Skeletal muscle tissue (tissue), 4 donors: ENCODE data around the gene ITGA7. TPM values are rescaled to one million over a fixed set of nuclear protein-coding genes. Genes with fewer than 3 reads are reported as not detected.

Source experiments
- H3K27ac ChIP-seq: one replicate; pipeline ENCODE4 v1.7.0; 2013; ENCODE audit warnings: mild to moderate bottlenecking, low read depth, low read length, inconsistent platforms
- H3K27me3 ChIP-seq, 3 donors: one replicate each; pipeline ENCODE4 v1.7.0; 2013; ENCODE audit warnings: low read length in 3 of 3; ENCODE audit not compliant: control insufficient read depth in 3 of 3, insufficient read depth in 3 of 3
- H3K36me3 ChIP-seq, 3 donors: one replicate each; pipeline ENCODE4 v1.7.0; 2013; ENCODE audit warnings: low read length in 3 of 3; ENCODE audit not compliant: control insufficient read depth in 3 of 3, insufficient read depth in 3 of 3
- H3K4me1 ChIP-seq, 3 donors: one replicate each; pipeline ENCODE4 v1.7.0; 2013; ENCODE audit warnings: low read length in 3 of 3, mild to moderate bottlenecking in 3 of 3; ENCODE audit not compliant: control insufficient read depth in 3 of 3, insufficient read depth in 3 of 3
- H3K4me3 ChIP-seq, 3 donors: one replicate each; pipeline ENCODE4 v1.7.0; 2013; ENCODE audit warnings: low read length in 3 of 3
- H3K9ac ChIP-seq, 3 donors: one replicate each; pipeline ENCODE4 v1.7.0; 2013; ENCODE audit warnings: low read length in 3 of 3, mild to moderate bottlenecking in 3 of 3, moderate library complexity in 2 of 3, low read depth in 1 of 3
- H3K9me3 ChIP-seq, 3 donors: one replicate each; pipeline ENCODE4 v1.7.0; 2013; ENCODE audit warnings: low read length in 3 of 3; ENCODE audit not compliant: control insufficient read depth in 3 of 3
- total RNA-seq: library from RNA; depleted of rRNA; stranded (reverse); fragments of >200 nt; gene quantifications from one replicate; pipeline ENCODE4 v1.2.3, GENCODE V29; 2014
- donor health status: Osteomylitis.

ITGA7 gene
- total RNA-seq, 1 donor from 2014 or later: 123 TPM

GRCh38 chr12:55742719-55743405 lies 35.2 kb upstream of the ITGA7 start, which contains the start of gene GDF11:
GDF11 (plus strand) TSS chr12:55743122; CDS start chr12:55743317, 195 bp downstream.
- Histone ChIP-seq H3K9ac (peak within 1 kb of the TSS; percentile 20 to 72 (median 38)), H3K4me1 (peaks cover 25 to 34% (median 30%) of the 10 kb centered on the region in 3 donors), H3K9me3 (no peaks in the 10 kb centered on the region), H3K36me3 (no peaks in the 10 kb centered on the region), H3K27ac (no peak within 1 kb of the TSS), H3K27me3 (peaks cover 0 to 4% (median 0%) of the 10 kb centered on the region in 3 donors), H3K4me3 (peak within 1 kb of the TSS; percentile 66 to 80 (median 76))

GRCh38 chr12:55741931-55742680 lies 34.4 kb upstream of the ITGA7 start:
- peaks cover 32 to 41% (median 36%) of the 10 kb centered on the region in 3 donors for H3K4me1 ChIP-seq
- peak overlapping the region in 1 of 3 donors; percentile 33 for H3K9ac ChIP-seq
- peak overlapping the region in 2 of 3 donors; percentile 40 to 61 for H3K4me3 ChIP-seq
- H3K36me3 ChIP-seq: no peaks in the 10 kb centered on the region
- no peak overlapping the region for H3K27ac ChIP-seq
- peaks cover 0 to 4% (median 0%) of the 10 kb centered on the region in 3 donors for H3K27me3 ChIP-seq
- no peaks in the 10 kb centered on the region for H3K9me3 ChIP-seq

GRCh38 chr12:55739025-55739378 lies 31.3 kb upstream of the ITGA7 start:
- H3K9me3 ChIP-seq: no peaks in the 10 kb centered on the region
- no peak overlapping the region for H3K4me3 ChIP-seq
- no peak overlapping the region for H3K9ac ChIP-seq
- H3K27me3 ChIP-seq: peaks cover 0 to 4% (median 0%) of the 10 kb centered on the region in 3 donors
- no peak overlapping the region for H3K27ac ChIP-seq
- H3K4me1 ChIP-seq: peaks cover 23 to 27% (median 27%) of the 10 kb centered on the region in 3 donors
- H3K36me3 ChIP-seq: no peaks in the 10 kb centered on the region

- Histone ChIP-seq H3K27ac (peak overlapping the region; percentile 28), H3K9me3 (no peaks in the 10 kb centered on the region), H3K36me3 (no peaks in the 10 kb centered on the region), H3K27me3 (peaks cover 0 to 4% (median 0%) of the 10 kb centered on the region in 3 donors), H3K9ac (peak overlapping the region; percentile 58 to 87 (median 65)), H3K4me3 (peak overlapping the region; percentile 61 to 88 (median 74)), H3K4me1 (peaks cover 17 to 22% (median 20%) of the 10 kb centered on the region in 3 donors)
Observed at GRCh38 chr12:55738123-55739024, 30.7 kb upstream of the ITGA7 start.

GRCh38 chr12:55737581-55738122 lies 29.9 kb upstream of the ITGA7 start:
- peak overlapping the region in 1 of 3 donors; percentile 33 for H3K9ac ChIP-seq
- peaks cover 0 to 2% (median 0%) of the 10 kb centered on the region in 3 donors for H3K27me3 ChIP-seq
- no peaks in the 10 kb centered on the region for H3K36me3 ChIP-seq
- H3K4me3 ChIP-seq: peak overlapping the region; percentile 61 to 88 (median 74)
- H3K9me3 ChIP-seq: no peaks in the 10 kb centered on the region
- H3K4me1 ChIP-seq: peaks cover 17 to 20% (median 19%) of the 10 kb centered on the region in 3 donors
- peak overlapping the region; percentile 28 for H3K27ac ChIP-seq

- Histone ChIP-seq H3K36me3 (peaks cover 0 to 2% (median 0%) of the 10 kb centered on the region in 3 donors), H3K27ac (no peak overlapping the region), H3K9ac (peak overlapping the region in 2 of 3 donors; percentile 38 to 58)
Observed at GRCh38 chr12:55736780-55737580, 29.3 kb upstream of the ITGA7 start.

GRCh38 chr12:55736076-55736475 lies 28.4 kb upstream of the ITGA7 start:
- Histone ChIP-seq H3K9me3 (no peaks in the 10 kb centered on the region), H3K4me3 (no peak overlapping the region), H3K9ac (no peak overlapping the region), H3K4me1 (peaks cover 17% of the 10 kb centered on the region in 3 donors), H3K27me3 (no peaks in the 10 kb centered on the region), H3K36me3 (peaks cover 0 to 2% (median 0%) of the 10 kb centered on the region in 3 donors), H3K27ac (no peak overlapping the region)

More at GRCh38 chr12:55736780-55737580, 29.3 kb upstream of the ITGA7 start:
- Histone ChIP-seq H3K9me3 (no peaks in the 10 kb centered on the region), H3K27me3 (no peaks in the 10 kb centered on the region), H3K4me1 (peaks cover 17% of the 10 kb centered on the region in 3 donors), H3K4me3 (no peak overlapping the region)

GRCh38 chr12:55734595-55734994 lies 26.9 kb upstream of the ITGA7 start:
- Histone ChIP-seq H3K36me3 (peaks cover 0 to 2% (median 0%) of the 10 kb centered on the region in 3 donors), H3K4me1 (peaks cover 27 to 29% (median 27%) of the 10 kb centered on the region in 3 donors), H3K27ac (no peak overlapping the region), H3K9ac (no peak overlapping the region), H3K4me3 (no peak overlapping the region), H3K9me3 (no peaks in the 10 kb centered on the region), H3K27me3 (no peaks in the 10 kb centered on the region)
